ENCODE data around the gene TRAPPC8.
"Not testable (repeated sequence)": the region's sequence is repeated elsewhere in the genome, so short reads cannot be mapped to it uniquely, and the experiment has no call there.

TRAPPC8 gene

GRCh38 chr18:31899771-31900170, 43.2 kb downstream of the TRAPPC8 start:
- H4K91ac ChIP-seq (ENCODE audit: low read depth, low read length); H3K4me2 ChIP-seq (ENCODE audit: low read length); H3K79me2 ChIP-seq (ENCODE audit: control insufficient read depth, insufficient read depth, low read length, poor library complexity); H3K4me3 ChIP-seq (ENCODE audit: low read depth, low read length); H3K18ac ChIP-seq (ENCODE audit: low read length); H3K14ac ChIP-seq (ENCODE audit: low read length); H3K27ac ChIP-seq (ENCODE audit: low read depth, low read length); H2AFZ ChIP-seq (ENCODE audit: insufficient read depth, low read length, poor library complexity); H3K9ac ChIP-seq (ENCODE audit: low read length); H4K12ac ChIP-seq (ENCODE audit: low read depth, low read length); H3K23ac ChIP-seq (ENCODE audit: low read length); H3K4me1 ChIP-seq (ENCODE audit: control insufficient read depth in 1 of 2, insufficient read depth in 2 of 2, low read length in 2 of 2); H3K27me3 ChIP-seq (ENCODE audit: insufficient read depth, low read length); H3K4ac ChIP-seq (ENCODE audit: low read depth, low read length); H2BK5ac ChIP-seq (ENCODE audit: low read depth, low read length, poor library complexity); H2BK12ac ChIP-seq (ENCODE audit: low read length); H2AK5ac ChIP-seq (ENCODE audit: low read length); H3K9me3 ChIP-seq (ENCODE audit: insufficient read depth, low read depth, low read length); H2BK120ac ChIP-seq (ENCODE audit: insufficient read depth, low read length, poor library complexity); H3K79me1 ChIP-seq (ENCODE audit: low read length); H4K8ac ChIP-seq (ENCODE audit: low read depth, low read length): not testable (repeated sequence)
- peaks cover 15 to 17% of the 10 kb centered on the region in 2 experiments for H3K36me3 ChIP-seq (ENCODE audit: control insufficient read depth in 1 of 2, insufficient read depth in 2 of 2, low read length in 2 of 2)
- no CpG with 5 or more reads among the region's 7 CpGs for WGBS (ENCODE audit: extremely low coverage, insufficient coverage, insufficient read length)
- DNase-seq: peak; percentile 72 to 85

GRCh38 chr18:31892936-31893335, 50.0 kb downstream of the TRAPPC8 start:
- Histone ChIP-seq H3K23ac (ENCODE audit: low read length) (no peak overlapping the region), H2BK12ac (ENCODE audit: low read length) (no peak overlapping the region), H3K36me3 (ENCODE audit: control insufficient read depth in 1 of 2, insufficient read depth in 2 of 2, low read length in 2 of 2) (peaks cover 4 to 6% of the 10 kb centered on the region in 2 experiments), H3K27ac (ENCODE audit: low read depth, low read length) (no peak overlapping the region), H3K18ac (ENCODE audit: low read length) (no peak overlapping the region), H3K79me2 (ENCODE audit: control insufficient read depth, insufficient read depth, low read length, poor library complexity) (no peaks in the 10 kb centered on the region), H2AFZ (ENCODE audit: insufficient read depth, low read length, poor library complexity) (no peak overlapping the region), H3K27me3 (ENCODE audit: insufficient read depth, low read length) (no peaks in the 10 kb centered on the region), H3K4me3 (ENCODE audit: low read depth, low read length) (no peak overlapping the region), H3K4me2 (ENCODE audit: low read length) (no peak overlapping the region), H3K4me1 (ENCODE audit: control insufficient read depth in 1 of 2, insufficient read depth in 2 of 2, low read length in 2 of 2) (no peaks in the 10 kb centered on the region), H4K91ac (ENCODE audit: low read depth, low read length) (no peak overlapping the region), H3K9ac (ENCODE audit: low read length) (no peak overlapping the region), H4K12ac (ENCODE audit: low read depth, low read length) (no peak overlapping the region), H3K4ac (ENCODE audit: low read depth, low read length) (no peak overlapping the region), H2AK5ac (ENCODE audit: low read length) (no peak overlapping the region), H4K8ac (ENCODE audit: low read depth, low read length) (no peak overlapping the region), H3K79me1 (ENCODE audit: low read length) (no peaks in the 10 kb centered on the region), H3K9me3 (ENCODE audit: insufficient read depth, low read depth, low read length) (no peaks in the 10 kb centered on the region), H2BK5ac (ENCODE audit: low read depth, low read length, poor library complexity) (no peak overlapping the region), H3K14ac (ENCODE audit: low read length) (no peak overlapping the region), H2BK120ac (ENCODE audit: insufficient read depth, low read length, poor library complexity) (no peak overlapping the region)
- no CpG with 5 or more reads among the region's 4 CpGs for WGBS (ENCODE audit: extremely low coverage, insufficient coverage, insufficient read length)
- no peak for DNase-seq

DNA sequence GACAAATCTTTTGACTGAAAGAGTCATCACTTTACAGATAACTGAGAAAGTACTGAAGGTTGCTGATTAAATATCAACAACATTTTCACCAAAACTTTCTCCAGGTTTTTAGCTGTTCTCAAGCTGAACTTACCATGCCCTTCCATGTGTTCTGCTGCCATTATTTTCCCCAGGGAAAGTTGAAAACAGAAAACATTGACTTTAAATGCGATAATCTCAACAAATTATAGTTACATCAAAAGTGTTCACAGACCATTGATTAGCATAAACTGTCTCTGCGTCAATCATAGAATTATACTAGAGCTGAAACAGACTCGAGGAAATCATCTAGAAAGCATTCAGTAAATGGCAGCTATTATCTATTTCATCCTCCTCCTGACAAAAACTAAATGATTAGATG, 51.4 kb downstream of the TRAPPC8 start:
- H2AFZ ChIP-seq (ENCODE audit: insufficient read depth, low read length, poor library complexity): no peak overlapping the region
- H3K27me3 ChIP-seq (ENCODE audit: insufficient read depth, low read length): no peaks in the 10 kb centered on the region
- H4K8ac ChIP-seq (ENCODE audit: low read depth, low read length): no peak overlapping the region
- peaks cover 4 to 6% of the 10 kb centered on the region in 2 experiments for H3K36me3 ChIP-seq (ENCODE audit: control insufficient read depth in 1 of 2, insufficient read depth in 2 of 2, low read length in 2 of 2)
- no peak overlapping the region for H4K12ac ChIP-seq (ENCODE audit: low read depth, low read length)
- H3K4me3 ChIP-seq (ENCODE audit: low read depth, low read length): no peak overlapping the region
- no peak overlapping the region for H3K9ac ChIP-seq (ENCODE audit: low read length)
- WGBS (ENCODE audit: extremely low coverage, insufficient coverage, insufficient read length): no CpG with 5 or more reads among the region's 3 CpGs
- H3K4me1 ChIP-seq (ENCODE audit: control insufficient read depth in 1 of 2, insufficient read depth in 2 of 2, low read length in 2 of 2): no peaks in the 10 kb centered on the region
- no peak overlapping the region for H3K4ac ChIP-seq (ENCODE audit: low read depth, low read length)
- no peak overlapping the region for H3K18ac ChIP-seq (ENCODE audit: low read length)
- no peak overlapping the region for H3K4me2 ChIP-seq (ENCODE audit: low read length)
- H3K27ac ChIP-seq (ENCODE audit: low read depth, low read length): no peak overlapping the region
- no peak overlapping the region for H2AK5ac ChIP-seq (ENCODE audit: low read length)
- H3K23ac ChIP-seq (ENCODE audit: low read length): no peak overlapping the region
- H2BK120ac ChIP-seq (ENCODE audit: insufficient read depth, low read length, poor library complexity): no peak overlapping the region
- no peak overlapping the region for H2BK5ac ChIP-seq (ENCODE audit: low read depth, low read length, poor library complexity)
- no peak overlapping the region for H2BK12ac ChIP-seq (ENCODE audit: low read length)
- H3K9me3 ChIP-seq (ENCODE audit: insufficient read depth, low read depth, low read length): no peaks in the 10 kb centered on the region
- H3K79me2 ChIP-seq (ENCODE audit: control insufficient read depth, insufficient read depth, low read length, poor library complexity): no peaks in the 10 kb centered on the region
- no peak overlapping the region for H3K14ac ChIP-seq (ENCODE audit: low read length)
- DNase-seq: no peak
- H3K79me1 ChIP-seq (ENCODE audit: low read length): no peaks in the 10 kb centered on the region
- H4K91ac ChIP-seq (ENCODE audit: low read depth, low read length): no peak overlapping the region

GRCh38 chr18:31884020-31884419, 58.9 kb downstream of the TRAPPC8 start:
- H3K79me1 ChIP-seq (ENCODE audit: low read length): no peaks in the 10 kb centered on the region
- no peaks in the 10 kb centered on the region for H3K79me2 ChIP-seq (ENCODE audit: control insufficient read depth, insufficient read depth, low read length, poor library complexity)
- no peak overlapping the region for H3K14ac ChIP-seq (ENCODE audit: low read length)
- H2BK12ac ChIP-seq (ENCODE audit: low read length): no peak overlapping the region
- no peak overlapping the region for H4K8ac ChIP-seq (ENCODE audit: low read depth, low read length)
- H3K9ac ChIP-seq (ENCODE audit: low read length): no peak overlapping the region
- H3K18ac ChIP-seq (ENCODE audit: low read length): no peak overlapping the region
- no peak overlapping the region for H2AK5ac ChIP-seq (ENCODE audit: low read length)
- H3K27ac ChIP-seq (ENCODE audit: low read depth, low read length): no peak overlapping the region
- no peak overlapping the region for H3K4ac ChIP-seq (ENCODE audit: low read depth, low read length)
- peaks cover 3 to 5% of the 10 kb centered on the region in 2 experiments for H3K36me3 ChIP-seq (ENCODE audit: control insufficient read depth in 1 of 2, insufficient read depth in 2 of 2, low read length in 2 of 2)
- H3K9me3 ChIP-seq (ENCODE audit: insufficient read depth, low read depth, low read length): no peaks in the 10 kb centered on the region
- H3K4me3 ChIP-seq (ENCODE audit: low read depth, low read length): no peak overlapping the region
- no peak overlapping the region for H3K4me2 ChIP-seq (ENCODE audit: low read length)
- no peak overlapping the region for H2BK120ac ChIP-seq (ENCODE audit: insufficient read depth, low read length, poor library complexity)
- H3K27me3 ChIP-seq (ENCODE audit: insufficient read depth, low read length): no peaks in the 10 kb centered on the region
- H3K23ac ChIP-seq (ENCODE audit: low read length): no peak overlapping the region
- H2BK5ac ChIP-seq (ENCODE audit: low read depth, low read length, poor library complexity): no peak overlapping the region
- DNase-seq: no peak
- H2AFZ ChIP-seq (ENCODE audit: insufficient read depth, low read length, poor library complexity): no peak overlapping the region
- no peaks in the 10 kb centered on the region for H3K4me1 ChIP-seq (ENCODE audit: control insufficient read depth in 1 of 2, insufficient read depth in 2 of 2, low read length in 2 of 2)
- H4K12ac ChIP-seq (ENCODE audit: low read depth, low read length): no peak overlapping the region
- no peak overlapping the region for H4K91ac ChIP-seq (ENCODE audit: low read depth, low read length)
- no CpG with 5 or more reads among the region's 4 CpGs for WGBS (ENCODE audit: extremely low coverage, insufficient coverage, insufficient read length)
